ENCODE data around the gene PCA3. TPM values are rescaled to one million over a fixed set of nuclear protein-coding genes. Genes with fewer than 3 reads are reported as not detected.

The PCA3 gene
- under 0.01 and 0.26 TPM in 2 replicates for total RNA-seq

GRCh38 chr9:76764138-76764537 lies at the start of gene PCA3:
Gene PCA3, plus strand, starts transcription at chr9:76764438.

Other genes starting within 250 kb of the PCA3 start
- 11.3 and 11.8 TPM in 2 replicates for gene PRUNE2, start 141.7 kb downstream of the PCA3 start, total RNA-seq

Measured in bronchial smooth muscle cell (primary cell).